Keratinocyte (primary cell): ENCODE results near the gene TSHZ2. TPM values are rescaled to one million over a fixed set of nuclear protein-coding genes. Genes with fewer than 3 reads are reported as not detected.
A peak's percentile ranks its signal among the peaks of the same experiment; 100 is the strongest.

ENCODE experiments used
- DNase-seq: peaks from one replicate; pipeline ENCODE4 v3.0.0-alpha.2; 2011; ENCODE audit warnings: low read depth, missing footprints, low spot score
- FAIRE-seq: peaks from 2 replicates; lab custom pipeline; 2011; peaks lifted over from hg19 to GRCh38; lab: Jason Lieb, UNC
- H2AFZ ChIP-seq: 2 replicates; pipeline ENCODE4 v1.6.0; 2012; ENCODE audit warnings: low read length, control low read depth, inconsistent platforms; ENCODE audit not compliant: control insufficient read depth
- H3K27ac ChIP-seq: 2 replicates; pipeline ENCODE4 v1.5.1; 2011; ENCODE audit warnings: low read length; ENCODE audit not compliant: control insufficient read depth, insufficient read depth
- H3K27me3 ChIP-seq: 3 replicates; pipeline ENCODE4 v1.6.0; 2011; ENCODE audit warnings: low read length; ENCODE audit not compliant: control insufficient read depth, insufficient read depth; ENCODE audit errors: extremely low read depth
- H3K36me3 ChIP-seq, 2 experiments: 2 replicates in 1 of 2; 3 replicates in 1 of 2; pipeline ENCODE4 v1.5.1; 2011; ENCODE audit warnings: low read length in 2 of 2, mild to moderate bottlenecking in 1 of 2; ENCODE audit not compliant: control insufficient read depth in 2 of 2, insufficient read depth in 2 of 2; ENCODE audit errors: extremely low read depth in 1 of 2
- H3K4me1 ChIP-seq: 3 replicates; pipeline ENCODE4 v1.5.1; 2011; ENCODE audit warnings: low read length; ENCODE audit not compliant: control insufficient read depth, insufficient read depth; ENCODE audit errors: extremely low read depth
- H3K4me2 ChIP-seq: 3 replicates; pipeline ENCODE4 v1.6.0; 2011; ENCODE audit warnings: low read depth, low read length; ENCODE audit not compliant: control insufficient read depth, insufficient read depth; ENCODE audit errors: extremely low read depth
- H3K4me3 ChIP-seq, 3 experiments: fragments of 200-600 bp in 1 of 3; sonication (generic) in 1 of 3; 2 replicates in 2 of 3; 3 replicates in 1 of 3; pipeline ENCODE4 v1.5.1; 2011 to 2016; ENCODE audit warnings: low read length in 3 of 3, mild to moderate bottlenecking in 3 of 3, control low read depth in 2 of 3, inconsistent platforms in 1 of 3, low read depth in 1 of 3, mixed read lengths in 1 of 3, mixed run types in 1 of 3, moderate library complexity in 1 of 3; ENCODE audit not compliant: control insufficient read depth in 2 of 3, insufficient read depth in 2 of 3; ENCODE audit errors: extremely low read depth in 1 of 3
- H3K79me2 ChIP-seq: 2 replicates; pipeline ENCODE4 v1.6.0; 2012; ENCODE audit warnings: low read length; ENCODE audit not compliant: control insufficient read depth, insufficient read depth
- H3K9ac ChIP-seq: 3 replicates; pipeline ENCODE4 v1.6.0; 2011; ENCODE audit warnings: low read length; ENCODE audit not compliant: control insufficient read depth, insufficient read depth; ENCODE audit errors: extremely low read depth
- H3K9me1 ChIP-seq: 3 replicates; pipeline ENCODE4 v1.6.0; 2011; ENCODE audit warnings: low read length; ENCODE audit not compliant: control insufficient read depth, insufficient read depth; ENCODE audit errors: extremely low read depth
- H3K9me3 ChIP-seq: 2 replicates; pipeline ENCODE4 v1.5.1; 2012; ENCODE audit warnings: low read depth, low read length; ENCODE audit not compliant: control insufficient read depth
- H4K20me1 ChIP-seq: 3 replicates; pipeline ENCODE4 v1.6.0; 2011; ENCODE audit warnings: low read length; ENCODE audit not compliant: control insufficient read depth, insufficient read depth; ENCODE audit errors: extremely low read depth
- CTCF ChIP-seq, 3 experiments: IDR thresholded peaks in 1 of 3; conservative IDR thresholded peaks in 1 of 3; optimal IDR thresholded peaks in 1 of 3; 2 replicates in 2 of 3; 3 replicates in 1 of 3; pipeline versions ENCODE3 to v1.5.1; 2011; ENCODE audit warnings: low read length in 3 of 3, mild to moderate bottlenecking in 3 of 3, moderate library complexity in 2 of 3, control low read depth in 1 of 3, inconsistent platforms in 1 of 3; ENCODE audit not compliant: insufficient read depth in 2 of 3; ENCODE audit errors: extremely low read depth in 1 of 3
- EZH2 ChIP-seq: IDR thresholded peaks from one replicate; pipeline ENCODE4 v1.6.1; 2012; ENCODE audit warnings: inconsistent platforms, mild to moderate bottlenecking, low read length, moderate library complexity
- dilution Hi-C: fragments of 300-500 bp; cut with MboI; formaldehyde crosslinking; loops from one replicate; pipeline ENCODE4 v1.7.0; 2020; ENCODE audit warnings: low sequenced_read_pairs; ENCODE audit not compliant: extremely low pct_ligation_motif_present
- polyA plus RNA-seq, 5 experiments: library from polyadenylated mRNA; depleted of rRNA in 3 of 5; stranded (reverse) in 3 of 5; stranded (forward) in 1 of 5; unstranded in 1 of 5; fragments of >200 nt; gene quantifications; 1 replicate in 1 of 5; 2 replicates in 3 of 5; 3 replicates in 1 of 5; pipeline versions ENCODE4 v1.2.1 to v1.2.3, GENCODE V29; 2011 to 2012; ENCODE audit warnings: missing spikeins in 2 of 5, low read depth in 1 of 5, low replicate concordance in 1 of 5

Gene TSHZ2
- polyA plus RNA-seq, 1 donor (not counting 4 experiments of a cell fraction or from before 2014, with no cell fraction given), result 1.1 TPM

GRCh38 chr20:52964131-52964530 is 8.0 kb upstream of the TSHZ2 start:
- no peak overlapping the region for H3K9ac ChIP-seq
- no peak overlapping the region for H3K4me3 ChIP-seq
- dilution Hi-C loops, result no loop called here
- H3K4me2 ChIP-seq, result no peak overlapping the region
- H3K9me1 ChIP-seq, result no peaks in the 10 kb centered on the region
- H3K4me1 ChIP-seq, result peaks cover 21% of the 10 kb centered on the region
- no peaks in the 10 kb centered on the region for H3K27me3 ChIP-seq
- no peaks in the 10 kb centered on the region for H3K36me3 ChIP-seq
- H3K79me2 ChIP-seq, result no peaks in the 10 kb centered on the region
- no peak overlapping the region for H2AFZ ChIP-seq
- TF ChIP-seq EZH2, result no peak
- TF ChIP-seq CTCF (optimal IDR thresholded peaks at IDR 0.05 in 1 of 3, IDR thresholded peaks at IDR 0.05 in 1 of 3, conservative IDR thresholded peaks at IDR 0.05 in 1 of 3; ENCODE audit: extremely low read depth in 1 of 3, insufficient read depth in 2 of 3, low read length in 3 of 3), result no peak
- H3K27ac ChIP-seq, result no peak overlapping the region
- no peaks in the 10 kb centered on the region for H3K9me3 ChIP-seq
- H4K20me1 ChIP-seq, result no peaks in the 10 kb centered on the region
- FAIRE-seq (no peak), DNase-seq (no peak)

- no peaks in the 10 kb centered on the region for H3K27me3 ChIP-seq
- no peaks in the 10 kb centered on the region for H3K9me3 ChIP-seq
- no peak overlapping the region for H2AFZ ChIP-seq
- H3K9ac ChIP-seq, result peak overlapping the region; percentile 8
- TF ChIP-seq CTCF (optimal IDR thresholded peaks at IDR 0.05 in 1 of 3, IDR thresholded peaks at IDR 0.05 in 1 of 3, conservative IDR thresholded peaks at IDR 0.05 in 1 of 3; ENCODE audit: extremely low read depth in 1 of 3, insufficient read depth in 2 of 3, low read length in 3 of 3) (no peak), EZH2 (no peak)
- peak overlapping the region; percentile 58 for H3K27ac ChIP-seq
- H3K4me3 ChIP-seq, result no peak overlapping the region
- no peaks in the 10 kb centered on the region for H4K20me1 ChIP-seq
- FAIRE-seq (no peak), DNase-seq (no peak)
- no peaks in the 10 kb centered on the region for H3K9me1 ChIP-seq
- peaks cover 21% of the 10 kb centered on the region for H3K4me1 ChIP-seq
- dilution Hi-C loops, result no loop called here
- peak overlapping the region; percentile 31 for H3K4me2 ChIP-seq
- H3K36me3 ChIP-seq, result no peaks in the 10 kb centered on the region
- no peaks in the 10 kb centered on the region for H3K79me2 ChIP-seq
Observed at GRCh38 chr20:52965380-52965779, 6.8 kb upstream of the TSHZ2 start.
